BJ (cell line): ENCODE data around the gene LRRN3. TPM values are rescaled to one million over a fixed set of nuclear protein-coding genes. Genes with fewer than 3 reads are reported as not detected.

Source experiments
- CTCF ChIA-PET: fragments of 350-600 bp; formaldehyde crosslinking; extraction: SDS; loops from one replicate; lab custom pipeline; 2021; ENCODE audit warnings: antibody characterized with exemption, inconsistent platforms; lab: Yijun Ruan, JAX
- POLR2A ChIA-PET: fragments of 300-600 bp; sonication (Branson Sonifier 250); formaldehyde crosslinking; extraction: SDS; loops from one replicate; lab custom pipeline; 2021; ENCODE audit warnings: antibody characterized with exemption; lab: Charles Lee
- DNase-seq: peaks from one replicate; pipeline ENCODE4 v3.0.0-alpha.2; 2011; ENCODE audit warnings: low read depth
- H3K27me3 ChIP-seq: 2 replicates; pipeline ENCODE4 v1.6.0; 2011; ENCODE audit warnings: low read length; ENCODE audit not compliant: control insufficient read depth, insufficient read depth
- H3K36me3 ChIP-seq: 2 replicates; pipeline ENCODE4 v1.5.1; 2011; ENCODE audit warnings: low read length; ENCODE audit not compliant: control insufficient read depth, insufficient read depth
- H3K4me3 ChIP-seq: 2 replicates; pipeline ENCODE4 v1.5.1; 2011; ENCODE audit warnings: low read depth, mild to moderate bottlenecking, control low read depth, low read length
- polyA plus RNA-seq: library from polyadenylated mRNA; depleted of rRNA; stranded (reverse); fragments of >200 nt; gene quantifications from 2 replicates; pipeline ENCODE4 v1.2.3, GENCODE V29; 2011
- TF ChIP-seq, protein P1 (sequence below): IDR thresholded peaks from 2 replicates; pipeline ENCODE4 v1.5.1; 2011; ENCODE audit warnings: low read depth, mild to moderate bottlenecking, control low read depth, inconsistent platforms, low read length, moderate library complexity; ENCODE audit not compliant: insufficient read depth

The LRRN3 gene
- polyA plus RNA-seq, 1 experiment = 7.2 TPM

DNA sequence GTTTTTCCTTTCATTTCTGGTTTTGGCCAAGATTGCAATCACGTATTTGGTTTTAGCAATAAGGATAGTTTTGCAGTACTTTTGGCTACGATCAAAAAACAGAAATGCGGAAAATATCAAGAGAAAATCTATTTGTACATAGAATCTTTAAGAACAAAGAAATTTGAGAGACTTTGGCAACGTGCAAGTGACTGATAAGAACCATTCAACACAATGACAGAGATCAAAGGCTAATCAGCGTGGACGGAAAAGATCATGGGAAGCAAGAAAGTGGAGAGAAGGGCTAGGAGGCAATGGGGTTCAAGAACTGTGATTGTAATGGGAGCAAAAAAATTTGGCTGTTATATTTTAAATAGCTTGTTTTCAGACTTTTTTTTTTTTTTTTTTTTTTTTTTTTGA lies 16.2 kb upstream of the LRRN3 start:
- H3K27me3 ChIP-seq = no peaks in the 10 kb centered on the region
- DNase-seq = no peak
- CTCF ChIA-PET = interaction anchor here (0.6 kb wide), 1 partner anchor 206 kb away, joined by 3 read pairs; no protein-coding TSS in a partner anchor
- TF ChIP-seq, protein P1, sequence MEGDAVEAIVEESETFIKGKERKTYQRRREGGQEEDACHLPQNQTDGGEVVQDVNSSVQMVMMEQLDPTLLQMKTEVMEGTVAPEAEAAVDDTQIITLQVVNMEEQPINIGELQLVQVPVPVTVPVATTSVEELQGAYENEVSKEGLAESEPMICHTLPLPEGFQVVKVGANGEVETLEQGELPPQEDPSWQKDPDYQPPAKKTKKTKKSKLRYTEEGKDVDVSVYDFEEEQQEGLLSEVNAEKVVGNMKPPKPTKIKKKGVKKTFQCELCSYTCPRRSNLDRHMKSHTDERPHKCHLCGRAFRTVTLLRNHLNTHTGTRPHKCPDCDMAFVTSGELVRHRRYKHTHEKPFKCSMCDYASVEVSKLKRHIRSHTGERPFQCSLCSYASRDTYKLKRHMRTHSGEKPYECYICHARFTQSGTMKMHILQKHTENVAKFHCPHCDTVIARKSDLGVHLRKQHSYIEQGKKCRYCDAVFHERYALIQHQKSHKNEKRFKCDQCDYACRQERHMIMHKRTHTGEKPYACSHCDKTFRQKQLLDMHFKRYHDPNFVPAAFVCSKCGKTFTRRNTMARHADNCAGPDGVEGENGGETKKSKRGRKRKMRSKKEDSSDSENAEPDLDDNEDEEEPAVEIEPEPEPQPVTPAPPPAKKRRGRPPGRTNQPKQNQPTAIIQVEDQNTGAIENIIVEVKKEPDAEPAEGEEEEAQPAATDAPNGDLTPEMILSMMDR = no peak
- H3K36me3 ChIP-seq = no peaks in the 10 kb centered on the region
- H3K4me3 ChIP-seq = no peak overlapping the region
- POLR2A ChIA-PET = no interaction called here

GRCh38 chr7:111075498-111075897 lies 15.4 kb upstream of the LRRN3 start:
- ChIA-PET POLR2A (no interaction called here), CTCF (interaction anchor here (1.5 kb wide), 1 partner anchor 18 kb away, joined by 3 read pairs; no protein-coding TSS in a partner anchor)
- no peak overlapping the region for H3K4me3 ChIP-seq
- H3K36me3 ChIP-seq = no peaks in the 10 kb centered on the region
- no peaks in the 10 kb centered on the region for H3K27me3 ChIP-seq
- DNase-seq = no peak
- TF ChIP-seq, protein P1 = no peak

- ChIA-PET CTCF (interaction anchor here (1.5 kb wide), 1 partner anchor 18 kb away, joined by 3 read pairs; no protein-coding TSS in a partner anchor), POLR2A (no interaction called here)
- no peaks in the 10 kb centered on the region for H3K36me3 ChIP-seq
- H3K27me3 ChIP-seq = no peaks in the 10 kb centered on the region
- TF ChIP-seq, protein P1 = no peak
- no peak for DNase-seq
- H3K4me3 ChIP-seq = no peak overlapping the region
Observed at GRCh38 chr7:111076205-111076604, 14.7 kb upstream of the LRRN3 start.

GRCh38 chr7:111077001-111077400 lies 13.9 kb upstream of the LRRN3 start:
- H3K4me3 ChIP-seq = no peak overlapping the region
- CTCF ChIA-PET = no interaction called here
- POLR2A ChIA-PET = no interaction called here
- H3K27me3 ChIP-seq = no peaks in the 10 kb centered on the region
- TF ChIP-seq, protein P1 = no peak
- H3K36me3 ChIP-seq = no peaks in the 10 kb centered on the region
- no peak for DNase-seq

DNA sequence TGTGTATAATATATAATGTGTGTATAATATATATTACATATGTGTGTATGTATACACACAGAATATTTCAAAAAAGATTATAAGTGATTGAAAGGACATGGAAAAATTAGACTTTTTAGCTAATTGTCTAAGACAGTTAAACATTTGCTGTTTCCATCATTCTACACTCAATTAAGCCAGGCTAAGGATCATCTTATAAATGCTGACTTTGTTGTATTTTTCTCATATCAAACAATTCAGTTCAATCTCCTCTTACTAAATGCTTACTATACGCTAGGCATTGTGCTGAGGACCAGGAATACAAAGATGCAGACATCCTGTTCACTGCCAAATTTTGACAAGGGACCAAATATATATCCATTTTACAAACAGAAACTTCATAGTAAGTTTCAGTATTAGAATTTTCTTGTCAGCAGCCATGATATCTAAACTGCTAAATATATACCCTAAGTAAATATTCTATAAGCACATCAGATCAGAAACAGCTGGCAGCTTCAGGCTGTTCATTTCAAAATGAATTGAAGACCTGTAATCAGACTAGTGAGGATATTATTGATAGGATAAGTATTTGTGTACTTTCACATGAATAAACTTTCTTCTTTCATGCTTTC lies 10.3 kb upstream of the LRRN3 start:
- Histone ChIP-seq H3K36me3 (no peaks in the 10 kb centered on the region), H3K4me3 (no peak overlapping the region), H3K27me3 (no peaks in the 10 kb centered on the region)
- TF ChIP-seq, protein P1 = no peak
- ChIA-PET POLR2A (no interaction called here), CTCF (no interaction called here)
- no peak for DNase-seq
